Bronchial smooth muscle cell (primary cell): ENCODE measurements around the gene CIAPIN1. TPM values are rescaled to one million over a fixed set of nuclear protein-coding genes. Genes with fewer than 3 reads are reported as not detected.

Source experiments
- total RNA-seq: library from RNA; depleted of rRNA; stranded (reverse); fragments of >200 nt; gene quantifications from 2 replicates; pipeline ENCODE4 v1.2.1, GENCODE V29; 2014

The CIAPIN1 gene
- 21.0 and 25.8 TPM in 2 replicates for total RNA-seq

DNA sequence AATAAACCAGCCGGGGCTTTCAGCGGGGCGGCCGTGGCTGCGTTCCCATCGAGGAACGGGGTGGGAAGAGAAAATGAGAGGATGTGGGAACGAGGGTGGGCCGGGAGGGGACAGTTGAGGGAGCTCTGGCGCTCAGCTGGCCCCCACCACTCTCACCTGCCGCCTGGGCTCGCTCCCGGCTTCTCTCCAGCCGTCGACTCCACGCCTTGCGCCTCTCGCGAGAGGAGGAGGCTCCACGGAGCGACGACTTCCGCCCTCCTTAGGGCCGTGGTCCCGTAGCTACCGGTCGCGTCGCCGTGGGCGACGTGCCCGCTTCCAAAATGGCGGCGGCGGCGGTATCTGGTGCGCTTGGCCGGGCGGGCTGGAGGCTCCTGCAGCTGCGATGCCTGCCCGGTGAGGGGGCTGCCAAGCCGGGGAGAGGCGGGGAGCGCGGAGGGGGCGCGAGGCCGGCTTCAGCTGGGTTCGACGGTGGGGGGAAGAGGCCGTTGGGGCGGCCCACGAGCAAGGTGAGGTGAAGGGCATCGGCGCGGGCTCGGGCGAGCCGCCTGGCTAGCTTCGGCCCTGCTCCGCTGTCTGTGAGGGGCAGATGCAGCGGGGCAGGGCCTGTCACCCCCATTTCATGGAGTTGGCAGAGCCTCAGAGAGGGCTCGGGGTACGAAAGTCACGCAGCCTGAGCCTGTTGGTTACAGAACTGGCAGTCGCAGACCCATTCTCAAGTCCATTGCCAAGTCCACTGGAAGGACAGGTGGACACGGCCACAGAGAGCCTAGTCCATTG lies at the start of gene CIAPIN1, which contains the start of gene COQ9:
TSS of gene CIAPIN1 (minus strand) at position 200 of the 777 bp plus-strand sequence. CDS start 6,457 bp downstream, outside the sequence.
TSS of gene COQ9 (plus strand) at position 294 of the 777 bp plus-strand sequence. CDS start at position 321, 27 bp downstream.

DNA sequence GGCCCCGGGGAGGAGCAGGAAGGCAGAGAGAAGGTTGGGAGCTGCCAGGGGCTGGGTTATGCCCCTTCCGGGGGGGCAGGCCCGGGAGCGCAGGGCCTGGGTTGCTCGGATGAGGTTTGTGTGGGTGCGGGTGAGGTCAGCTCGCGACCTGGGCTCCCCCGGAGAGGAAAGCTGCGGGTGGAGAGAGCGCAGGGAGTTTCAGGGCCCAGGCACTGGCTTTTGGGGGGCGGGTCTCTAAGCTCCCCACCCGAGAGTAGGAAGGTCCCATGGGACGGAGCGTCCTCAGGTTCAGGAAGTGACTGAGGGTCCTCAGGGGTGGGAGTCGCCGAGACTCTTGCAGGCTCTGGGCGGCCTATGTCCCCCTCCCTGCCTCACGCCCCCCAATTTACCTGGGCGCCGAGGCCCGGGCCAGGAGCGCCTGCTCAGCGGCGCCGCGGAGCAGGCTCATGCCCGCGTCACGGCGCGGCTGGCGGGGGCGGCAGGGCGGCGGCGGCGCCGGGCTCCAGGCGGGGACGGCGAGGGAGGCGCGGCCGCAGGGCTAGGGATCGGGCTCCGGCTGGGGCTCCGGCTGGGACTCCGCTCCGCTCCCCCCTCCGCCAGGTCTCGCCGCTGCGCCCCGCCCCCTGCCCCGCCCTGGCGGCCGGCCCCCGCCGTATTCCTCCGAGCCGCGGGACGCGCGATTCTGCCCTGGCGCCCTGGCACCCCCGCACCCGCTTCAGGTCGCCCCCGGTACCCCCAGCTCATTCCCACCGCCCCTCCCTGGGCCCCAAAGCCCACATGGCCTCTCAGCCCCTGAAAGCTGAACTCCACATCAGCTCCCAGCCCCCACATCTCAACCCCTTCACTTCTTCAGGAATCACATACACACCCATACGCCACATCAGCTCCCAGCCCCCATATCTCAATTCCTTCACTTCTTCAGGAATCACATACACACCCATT lies 39.0 kb upstream of the CIAPIN1 start, which contains the start of gene DOK4:
TSS of gene DOK4 (minus strand) at position 578 of the 942 bp plus-strand sequence. CDS start 6,986 bp downstream, outside the sequence.

DNA sequence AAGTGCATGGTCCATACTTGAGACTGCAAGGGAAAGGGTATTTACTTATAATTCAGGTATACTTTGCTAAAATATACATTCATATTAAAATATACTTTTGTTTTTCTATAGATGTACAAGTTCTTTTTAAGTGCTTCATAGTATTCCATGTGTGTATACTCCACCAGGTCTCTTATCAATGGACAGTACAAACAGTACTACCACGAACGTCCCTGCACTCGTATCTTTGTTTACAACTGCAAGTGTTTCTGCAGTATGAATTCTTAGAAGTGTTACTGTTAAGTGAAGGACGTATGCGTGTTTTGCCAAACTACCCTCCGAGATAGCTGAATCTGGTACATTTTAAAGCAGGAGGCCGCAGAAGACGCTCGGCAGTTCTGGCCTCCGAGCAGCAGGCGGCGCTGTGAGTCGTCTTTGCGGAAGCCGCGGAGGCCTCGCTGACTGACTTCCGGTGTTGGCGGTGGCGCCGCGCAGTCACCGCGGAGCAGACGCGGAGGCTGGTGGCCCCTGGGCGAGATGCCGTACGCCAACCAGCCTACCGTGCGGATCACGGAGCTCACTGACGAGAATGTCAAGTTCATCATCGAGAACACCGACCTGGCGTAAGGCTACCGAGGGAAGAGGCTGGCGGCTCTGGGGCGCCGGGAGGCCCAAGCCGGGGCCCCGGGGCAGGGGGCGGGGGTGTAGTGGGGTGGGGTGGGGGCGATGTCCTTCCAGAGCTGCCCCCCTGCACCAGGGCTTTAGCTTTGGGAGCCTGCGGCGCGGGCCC lies 15.2 kb upstream of the CIAPIN1 start, which contains the start of gene POLR2C:
TSS of gene POLR2C (plus strand) at position 471 of the 769 bp plus-strand sequence. CDS start at position 517, 46 bp downstream.

GRCh38 chr16:57403965-57404817 lies 43.0 kb downstream of the CIAPIN1 start, which contains the start of gene CCL17:
Gene CCL17, plus strand, starts transcription at chr16:57404767. Its CDS starts 9,166 bp downstream, at chr16:57413933.

Other genes with a start within 250 kb of the CIAPIN1 start
- 40.5 and 41.6 TPM in 2 replicates for gene ARL2BP, start 202.1 kb downstream of the CIAPIN1 start, total RNA-seq
- 0.16 TPM in 1 of 2 replicates, not detected in the other for gene PLLP, start 162.7 kb downstream of the CIAPIN1 start, total RNA-seq
- not detected in 2 replicates for gene CCL22, start 88.6 kb downstream of the CIAPIN1 start, total RNA-seq
- under 0.01 TPM in 1 of 2 replicates, not detected in the other for gene CX3CL1, start 74.9 kb downstream of the CIAPIN1 start, total RNA-seq
- gene CCL17, start 42.6 kb downstream of the CIAPIN1 start, total RNA-seq, result not detected in 2 replicates
- gene COQ9, start 94 bp upstream of the CIAPIN1 start, total RNA-seq, result 37.8 and 53.7 TPM in 2 replicates
- 88.1 and 103 TPM in 2 replicates for gene POLR2C, start 15.3 kb upstream of the CIAPIN1 start, total RNA-seq
- 20.9 and 28.2 TPM in 2 replicates for gene DOK4, start 39.1 kb upstream of the CIAPIN1 start, total RNA-seq
- 22.2 and 24.6 TPM in 2 replicates for gene CCDC102A, start 89.2 kb upstream of the CIAPIN1 start, total RNA-seq
- gene ADGRG5, start 95.3 kb upstream of the CIAPIN1 start, total RNA-seq, result under 0.01 TPM in 1 of 2 replicates, not detected in the other
- gene ADGRG1, start 181.2 kb upstream of the CIAPIN1 start, total RNA-seq, result 1.7 TPM in 2 replicates
- not detected in 2 replicates for gene ADGRG3, start 220.9 kb upstream of the CIAPIN1 start, total RNA-seq
- gene DRC7, start 247.4 kb upstream of the CIAPIN1 start, total RNA-seq, result 0.32 and 0.34 TPM in 2 replicates